Heart left ventricle (tissue), 16 donors: ENCODE data around the gene NCOA3. TPM values are rescaled to one million over a fixed set of nuclear protein-coding genes. Genes with fewer than 3 reads are reported as not detected.
A peak's percentile ranks its signal among the peaks of the same experiment; 100 is the strongest.

Source experiments
- ATAC-seq, 4 donors: fragments of 200-7000 bp; cut with Tn5 transposase; one replicate each; pipeline ENCODE4 v1.9.1; 2020 to 2022; ENCODE audit warnings: moderate library complexity in 4 of 4, mild to moderate bottlenecking in 3 of 4, moderate number of reproducible peaks in 1 of 4
- DNase-seq, 5 donors: peaks; one replicate each; pipeline ENCODE4 v3.0.0-alpha.2; 2020
- H3K27ac ChIP-seq, 12 donors: fragments of 200-600 bp; sonication (generic) in 4 of 12; one replicate each; pipeline versions ENCODE4 v1.5.0 to v1.8.0; 2016 to 2022; ENCODE audit warnings: mild to moderate bottlenecking in 2 of 12
- H3K27me3 ChIP-seq, 9 donors: fragments of 200-600 bp; sonication (generic) in 2 of 9; one replicate each; pipeline versions ENCODE4 v1.5.1 to v1.8.0; 2016 to 2022; ENCODE audit warnings: mild to moderate bottlenecking in 3 of 9
- H3K36me3 ChIP-seq, 9 donors: fragments of 200-600 bp; sonication (generic) in 2 of 9; one replicate each; pipeline versions ENCODE4 v1.5.0 to v1.8.0; 2018 to 2022; ENCODE audit warnings: mild to moderate bottlenecking in 2 of 9
- H3K4me1 ChIP-seq, 12 donors: fragments of 200-600 bp; sonication (generic) in 4 of 12; one replicate each; pipeline versions ENCODE4 v1.5.0 to v1.8.0; 2016 to 2022; ENCODE audit warnings: mild to moderate bottlenecking in 3 of 12
- H3K4me3 ChIP-seq, 12 donors: fragments of 200-600 bp; sonication (generic) in 4 of 12; one replicate each; pipeline versions ENCODE4 v1.5.0 to v1.8.0; 2017 to 2022; ENCODE audit warnings: mild to moderate bottlenecking in 9 of 12, moderate library complexity in 4 of 12
- H3K9me3 ChIP-seq, 12 donors: fragments of 200-600 bp; sonication (generic) in 4 of 12; one replicate each; pipeline versions ENCODE4 v1.5.0 to v1.8.0; 2016 to 2022; ENCODE audit warnings: mild to moderate bottlenecking in 1 of 12
- POLR2A ChIP-seq, 2 donors: fragments of 450-650 bp; IDR thresholded peaks; one replicate each; pipeline ENCODE4 v1.6.1; 2017; ENCODE audit warnings: antibody characterized with exemption in 2 of 2, mild to moderate bottlenecking in 2 of 2, moderate library complexity in 2 of 2
- WGBS, 4 donors: extraction: QIAGEN DNeasy Blood & Tissue Kit in 2 of 4; methylation state at CpG; one replicate each; pipeline versions ENCODE4 v1.1.5 to v1.1.7; 2013 to 2018; 5-methylcytosine and 5-hydroxymethylcytosine counted together
- intact Hi-C, 10 donors: fragments of 100-400 bp; cut with DNase I; formaldehyde crosslinking; loops; one replicate each; pipeline versions ENCODE4 v1.11.1 to v1.14.2; 2022
- polyA plus RNA-seq, 2 donors: library from polyadenylated mRNA; stranded (reverse); fragments of 200-250 nt; gene quantifications; one replicate each; pipeline ENCODE4 v1.2.3, GENCODE V29; 2013
- total RNA-seq, 9 donors: library from RNA; depleted of rRNA in 2 of 9; stranded (reverse); fragments of >200 nt in 2 of 9; fragmentation: NEBNext Ultra II Directional in 3 of 9; extraction: Animal tissue kit (Norgen Biotek cat#: 25700) in 3 of 9; gene quantifications; one replicate each; pipeline versions ENCODE4 v1.1.0 to v1.2.4, GENCODE V29; 2016 to 2023
- TF ChIP-seq, protein P1 (sequence below), 12 donors: fragments of 200-600 bp; sonication (generic) in 4 of 12; IDR thresholded peaks; one replicate each; pipeline versions ENCODE4 v1.5.0 to v1.8.0; 2018 to 2022; ENCODE audit warnings: antibody characterized with exemption in 12 of 12, mild to moderate bottlenecking in 5 of 12
- donor health status: ischemic (EF 13 %, LVEDD 7.1; RV severe dilation, severe dysfunction).
- donor health status: healthy with polysubstance abuse.
- donor health status: DM: no; HTN: yes; CAD: no.
- donor health status: DM: no; HTN: no; CAD: no.
- donor health status: ischemic (EF 25% LVEDD 6.9; RV normal size, moderate dysfunction).
- donor health status: ischemic (EF 25% LVEDD 5.7; RV mildly dilated, moderate dysfunction).
- donor health status: healthy.
- donor health status: DM: yes; HTN: yes; CAD: no.
- donor health status: ischemic (EF 35%, LVEDD 5.7; RV mildly dilated, moderate dysfunction).
- donor health status: nonischemic (EF 11% LVEDD 7.7; RV severe dilation, severe dysfunction).
- donor health status: DM: yes; HTN: yes; CAD: no.
- donor health status: PGD.
- donor health status: ischemic (EF 29% LVEDD 5.4; RV normal size, mild dysfunction).
- donor health status: nonischemic (EF 23%, LVEDD 6.1; RV moderate dilation, normal function).

NCOA3 gene
- total and polyA plus RNA-seq, 11 donors, result 6.7 to 39.3 (median 25.3) TPM

DNA sequence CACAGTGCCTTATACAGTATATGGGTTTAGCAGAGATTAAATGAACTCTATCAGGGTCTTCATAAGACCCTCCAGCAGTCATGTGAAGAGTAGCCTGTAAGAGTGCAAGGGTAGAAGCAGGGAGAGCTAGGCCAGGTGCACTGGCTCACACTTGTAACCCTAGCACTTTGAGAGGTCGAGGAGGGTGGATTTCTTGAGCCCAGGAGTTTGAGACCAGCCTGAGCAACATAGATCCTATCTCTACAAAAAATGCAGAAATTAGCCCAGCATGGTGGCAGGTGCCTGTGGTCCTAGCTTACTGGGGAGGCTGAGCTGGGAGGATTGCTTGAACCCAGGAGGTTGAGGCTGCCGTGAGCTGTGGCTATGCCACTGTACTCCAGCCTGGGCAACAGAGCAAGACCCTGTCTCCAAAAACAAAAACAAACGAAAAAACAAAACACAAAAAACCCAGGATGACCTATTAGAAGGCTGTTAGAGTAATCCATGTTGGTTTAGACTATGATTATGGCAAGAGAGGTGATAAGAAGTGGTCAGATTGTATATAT lies 31.9 kb downstream of the NCOA3 start:
- Histone ChIP-seq H3K4me1 (peaks cover 0 to 37% (median 10%) of the 10 kb centered on the region in 12 donors), H3K27ac (no peak overlapping the region), H3K27me3 (no peaks in the 10 kb centered on the region), H3K36me3 (peaks cover 0 to 4% (median 0%) of the 10 kb centered on the region in 9 donors), H3K4me3 (no peak overlapping the region), H3K9me3 (no peaks in the 10 kb centered on the region)
- ATAC-seq (no peak), DNase-seq (no peak)
- no peak for TF ChIP-seq POLR2A (IDR thresholded peaks at IDR 0.05)
- TF ChIP-seq, protein P1, sequence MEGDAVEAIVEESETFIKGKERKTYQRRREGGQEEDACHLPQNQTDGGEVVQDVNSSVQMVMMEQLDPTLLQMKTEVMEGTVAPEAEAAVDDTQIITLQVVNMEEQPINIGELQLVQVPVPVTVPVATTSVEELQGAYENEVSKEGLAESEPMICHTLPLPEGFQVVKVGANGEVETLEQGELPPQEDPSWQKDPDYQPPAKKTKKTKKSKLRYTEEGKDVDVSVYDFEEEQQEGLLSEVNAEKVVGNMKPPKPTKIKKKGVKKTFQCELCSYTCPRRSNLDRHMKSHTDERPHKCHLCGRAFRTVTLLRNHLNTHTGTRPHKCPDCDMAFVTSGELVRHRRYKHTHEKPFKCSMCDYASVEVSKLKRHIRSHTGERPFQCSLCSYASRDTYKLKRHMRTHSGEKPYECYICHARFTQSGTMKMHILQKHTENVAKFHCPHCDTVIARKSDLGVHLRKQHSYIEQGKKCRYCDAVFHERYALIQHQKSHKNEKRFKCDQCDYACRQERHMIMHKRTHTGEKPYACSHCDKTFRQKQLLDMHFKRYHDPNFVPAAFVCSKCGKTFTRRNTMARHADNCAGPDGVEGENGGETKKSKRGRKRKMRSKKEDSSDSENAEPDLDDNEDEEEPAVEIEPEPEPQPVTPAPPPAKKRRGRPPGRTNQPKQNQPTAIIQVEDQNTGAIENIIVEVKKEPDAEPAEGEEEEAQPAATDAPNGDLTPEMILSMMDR (IDR thresholded peaks at IDR 0.05), result no peak
- intact Hi-C loops, result no loop called here
- 85 to 91% (median 89%) methylated on average over 3 of the region's 3 CpGs for WGBS, 4 donors

DNA sequence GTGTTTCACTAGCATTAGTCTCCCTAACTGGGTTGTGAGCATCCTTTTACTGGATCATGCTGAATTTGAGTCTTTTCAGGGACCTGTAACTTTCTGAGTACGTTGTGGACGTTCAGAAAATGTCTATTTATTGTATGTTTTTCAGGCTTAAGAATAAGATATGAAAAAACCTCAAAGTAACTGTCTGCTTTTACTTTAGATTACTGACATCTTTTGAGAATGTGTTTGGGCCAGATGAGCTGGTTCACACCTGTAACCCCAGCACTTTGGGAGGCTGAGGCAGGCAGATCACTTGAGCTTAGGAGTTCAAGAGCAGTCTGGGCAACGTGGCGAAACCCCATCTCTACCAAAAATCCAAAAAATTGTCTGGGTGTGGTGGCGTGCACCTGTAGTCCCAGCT lies 32.7 kb downstream of the NCOA3 start:
- H3K36me3 ChIP-seq, result peaks cover 0 to 4% (median 0%) of the 10 kb centered on the region in 9 donors
- no peak overlapping the region for H3K27ac ChIP-seq
- WGBS, 4 donors, result 82 to 94% (median 87%) methylated on average over 5 of the region's 5 CpGs
- ATAC-seq (no peak), DNase-seq (no peak)
- TF ChIP-seq, protein P1 (IDR thresholded peaks at IDR 0.05), result no peak
- no peaks in the 10 kb centered on the region for H3K9me3 ChIP-seq
- no peak overlapping the region for H3K4me3 ChIP-seq
- intact Hi-C loops, result no loop called here
- no peaks in the 10 kb centered on the region for H3K27me3 ChIP-seq
- H3K4me1 ChIP-seq, result peaks cover 0 to 31% (median 14%) of the 10 kb centered on the region in 12 donors

DNA sequence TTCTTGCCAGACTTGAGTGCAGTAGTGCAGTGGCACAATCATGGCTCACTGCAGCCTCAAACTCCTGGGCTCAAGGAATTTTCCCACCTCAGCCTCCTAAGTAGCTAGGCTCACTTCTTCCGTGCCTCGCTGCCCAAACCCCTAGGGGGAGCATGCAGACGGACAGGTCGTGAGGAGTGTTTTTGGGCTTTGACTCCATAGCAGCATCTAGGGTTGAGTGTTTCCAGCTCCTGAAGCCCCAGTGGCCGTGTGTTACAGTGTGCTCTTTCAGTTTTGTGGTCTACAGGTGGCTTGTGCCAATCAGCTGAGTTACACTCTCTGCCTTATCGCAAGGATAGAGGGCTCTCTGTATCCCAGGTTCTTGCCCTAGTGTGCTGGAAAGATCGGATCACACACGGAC lies 33.4 kb downstream of the NCOA3 start:
- Histone ChIP-seq H3K9me3 (no peaks in the 10 kb centered on the region), H3K36me3 (peaks cover 0 to 4% (median 0%) of the 10 kb centered on the region in 9 donors), H3K27me3 (no peaks in the 10 kb centered on the region), H3K4me3 (no peak overlapping the region), H3K4me1 (peaks cover 0 to 31% (median 15%) of the 10 kb centered on the region in 12 donors), H3K27ac (no peak overlapping the region)
- intact Hi-C loops, result no loop called here
- 83 to 96% (median 85%) methylated on average over 8 of the region's 8 CpGs for WGBS, 4 donors
- ATAC-seq, result peak in 1 of 4 donors; percentile 26
- no peak for TF ChIP-seq POLR2A (IDR thresholded peaks at IDR 0.05)
- TF ChIP-seq, protein P1 (IDR thresholded peaks at IDR 0.05), result no peak
- DNase-seq, result no peak

DNA sequence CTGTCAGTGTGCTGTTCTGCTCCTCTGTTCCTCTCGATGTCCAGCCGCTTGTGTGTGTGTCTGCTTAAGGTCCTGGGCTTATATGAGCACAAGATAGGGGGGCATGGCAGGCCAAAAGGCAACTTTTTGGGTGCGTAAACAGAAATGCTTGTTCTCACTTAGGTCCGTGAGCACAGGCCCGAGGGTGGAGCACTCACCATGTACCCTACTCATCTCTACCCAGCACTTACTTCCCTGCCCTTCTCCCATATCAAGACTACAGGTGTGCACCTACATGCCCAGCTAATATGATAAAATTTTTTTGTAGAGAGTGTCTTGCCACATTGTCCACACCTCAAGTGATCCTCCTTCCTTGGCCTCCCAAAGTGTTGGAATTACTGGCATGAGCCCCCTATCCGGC lies 34.3 kb downstream of the NCOA3 start:
- peaks cover 0 to 4% (median 0%) of the 10 kb centered on the region in 9 donors for H3K36me3 ChIP-seq
- DNase-seq, result no peak
- H3K9me3 ChIP-seq, result no peaks in the 10 kb centered on the region
- H3K4me3 ChIP-seq, result no peak overlapping the region
- intact Hi-C loops, result no loop called here
- no peaks in the 10 kb centered on the region for H3K27me3 ChIP-seq
- H3K27ac ChIP-seq, result no peak overlapping the region
- WGBS, 4 donors, result 95 to 98% (median 97%) methylated on average over 6 of the region's 6 CpGs
- peaks cover 0 to 38% (median 19%) of the 10 kb centered on the region in 12 donors for H3K4me1 ChIP-seq
- TF ChIP-seq, protein P1 (IDR thresholded peaks at IDR 0.05), result no peak
- TF ChIP-seq POLR2A (IDR thresholded peaks at IDR 0.05), result no peak
- ATAC-seq, result peak in 2 of 4 donors; percentile 9 to 52
